Lung microvascular endothelial cell (primary cell): ENCODE results near the gene PAPPA2. TPM values are rescaled to one million over a fixed set of nuclear protein-coding genes. Genes with fewer than 3 reads are reported as not detected.

ENCODE experiments used
- DNase-seq, 2 donors: peaks; one replicate each; pipeline versions ENCODE4 v3.0.0 to v3.0.0-alpha.2; 2010; ENCODE audit warnings: low read depth in 2 of 2
- total RNA-seq: library from RNA; depleted of rRNA; stranded (reverse); fragments of >200 nt; gene quantifications from 2 replicates; pipeline ENCODE4 v1.2.1, GENCODE V29; 2014

Gene PAPPA2
- total RNA-seq, 1 donor from 2014 or later = under 0.01 TPM

- DNase-seq = no peak
Measured at GRCh38 chr1:176893625-176894352, 430.8 kb downstream of the PAPPA2 start.

DNA sequence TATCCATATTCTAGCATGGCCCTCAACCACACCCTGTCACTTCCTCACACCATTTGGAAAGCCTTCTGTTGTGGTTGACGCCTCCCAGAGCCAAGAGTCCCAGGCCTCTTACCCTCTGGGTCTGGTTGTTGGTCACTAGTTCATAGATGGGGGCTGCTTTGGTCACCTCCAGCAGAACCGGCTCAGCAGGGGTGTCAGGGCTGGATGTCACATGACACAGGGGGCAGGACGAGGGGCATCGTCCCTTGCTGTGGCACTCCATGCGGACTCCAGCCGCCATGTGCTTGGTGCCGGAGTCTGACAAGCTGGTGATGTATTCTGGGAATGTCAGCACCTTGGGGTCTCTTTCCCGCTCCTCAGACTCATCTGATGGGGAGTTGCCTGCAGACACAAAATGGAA lies 431.5 kb downstream of the PAPPA2 start:
- no peak for DNase-seq
